ENCODE results near the gene F7.
A peak's percentile ranks its signal among the peaks of the same experiment; 100 is the strongest.

F7 gene

GRCh38 chr13:113118261-113119021, 12.8 kb downstream of the F7 start:
- no peak for DNase-seq (ENCODE audit: low read depth)

- DNase-seq (ENCODE audit: low read depth): no peak
Observed at GRCh38 chr13:113119166-113119821, 13.7 kb downstream of the F7 start.

- DNase-seq (ENCODE audit: low read depth): no peak
Observed at GRCh38 chr13:113119822-113120189, 14.2 kb downstream of the F7 start.

- no peak for DNase-seq (ENCODE audit: low read depth)
Observed at GRCh38 chr13:113120300-113121182, 14.9 kb downstream of the F7 start.

- DNase-seq (ENCODE audit: low read depth): no peak
Observed at GRCh38 chr13:113121183-113121927, 15.8 kb downstream of the F7 start.

- DNase-seq (ENCODE audit: low read depth): no peak
Observed at GRCh38 chr13:113121928-113122471, 16.4 kb downstream of the F7 start.

GRCh38 chr13:113122550-113123225, 17.1 kb downstream of the F7 start, which contains the start of gene F10:
Gene F10, plus strand, starts transcription at chr13:113122799. Its CDS starts 57 bp downstream, at chr13:113122856.
- DNase-seq (ENCODE audit: low read depth): peak; percentile 81

GRCh38 chr13:113123226-113124201, 17.9 kb downstream of the F7 start:
- DNase-seq (ENCODE audit: low read depth): no peak

GRCh38 chr13:113124211-113124970, 18.8 kb downstream of the F7 start:
- no peak for DNase-seq (ENCODE audit: low read depth)

GRCh38 chr13:113125506-113126264, 20.1 kb downstream of the F7 start:
- DNase-seq (ENCODE audit: low read depth): no peak

GRCh38 chr13:113126265-113127150, 20.9 kb downstream of the F7 start:
- no peak for DNase-seq (ENCODE audit: low read depth)

- no peak for DNase-seq (ENCODE audit: low read depth)
Observed at GRCh38 chr13:113129480-113129879, 23.9 kb downstream of the F7 start.

GRCh38 chr13:113129921-113130750, 24.5 kb downstream of the F7 start:
- no peak for DNase-seq (ENCODE audit: low read depth)

GRCh38 chr13:113135281-113135760, 29.7 kb downstream of the F7 start:
- no peak for DNase-seq (ENCODE audit: low read depth)

- no peak for DNase-seq (ENCODE audit: low read depth)
Observed at GRCh38 chr13:113137691-113138298, 32.2 kb downstream of the F7 start.
